Stimulated activated CD4-positive, alpha-beta T cell treated with anti-CD3 and anti-CD28 coated beads, TNF-alpha, amount 100 ng/mL, for 1 hour (primary cell): ENCODE data around the gene MAPK4.

ENCODE experiments used
- DNase-seq, 3 donors: peaks; one replicate each; pipeline ENCODE4 v3.0.0-alpha.2; 2020; ENCODE audit warnings: low read depth in 3 of 3, low spot score in 1 of 3

The MAPK4 gene

GRCh38 chr18:50651334-50651733 is 91.4 kb downstream of the MAPK4 start:
- DNase-seq = no peak

DNA sequence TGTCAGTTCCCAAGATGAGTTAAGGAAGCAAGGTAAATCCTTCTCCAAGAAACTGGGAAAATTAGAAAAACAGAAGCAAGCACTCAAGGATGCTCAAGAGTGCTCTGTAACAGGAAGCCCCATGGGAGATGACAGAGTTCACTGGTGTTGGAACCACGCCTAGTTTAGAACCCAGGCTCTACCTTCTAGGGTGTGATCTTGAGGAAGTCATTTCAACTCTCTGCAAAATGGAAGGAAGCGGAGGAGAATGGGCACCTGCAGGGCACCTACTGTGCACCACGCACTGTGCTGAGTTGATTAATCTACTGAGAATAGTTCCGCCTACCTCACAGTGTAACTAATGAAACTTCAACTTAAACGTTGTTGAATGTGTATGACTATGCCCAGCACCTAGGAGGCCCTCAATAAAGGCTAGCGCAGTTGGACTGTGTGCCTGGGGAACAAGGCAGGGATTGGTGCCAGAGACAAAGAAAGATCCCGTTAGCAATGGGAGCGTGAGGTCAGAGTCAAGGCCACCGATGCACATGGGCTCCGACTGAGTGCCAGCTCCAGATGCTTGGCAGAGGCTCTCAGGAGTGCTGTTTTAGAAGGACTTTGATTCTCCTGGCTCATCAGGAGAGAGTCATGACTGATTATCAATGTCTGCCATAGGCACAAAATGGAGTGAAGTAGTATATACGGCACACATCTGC is 93.7 kb downstream of the MAPK4 start:
- DNase-seq = no peak

DNA sequence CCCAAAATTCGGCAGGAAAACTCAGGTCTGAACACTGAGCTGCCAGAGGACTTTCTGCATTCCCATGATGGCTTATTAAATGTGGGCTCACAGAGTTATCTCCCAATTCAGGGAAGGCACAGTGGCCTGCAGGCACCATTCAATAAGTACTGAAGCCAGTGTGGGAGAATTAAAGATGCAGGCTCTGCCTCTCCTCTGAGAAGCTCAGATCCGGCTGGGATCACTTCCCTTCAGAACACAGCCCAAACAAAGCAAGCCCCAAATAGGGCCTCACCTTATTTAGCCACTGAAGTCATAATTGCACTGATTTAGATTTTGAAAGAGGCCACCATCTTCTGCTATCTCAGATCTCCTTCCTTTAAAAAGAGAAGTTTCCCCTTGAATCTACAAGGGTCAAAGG is 94.3 kb downstream of the MAPK4 start:
- no peak for DNase-seq

GRCh38 chr18:50654658-50655550 is 95.0 kb downstream of the MAPK4 start:
- DNase-seq = no peak

DNA sequence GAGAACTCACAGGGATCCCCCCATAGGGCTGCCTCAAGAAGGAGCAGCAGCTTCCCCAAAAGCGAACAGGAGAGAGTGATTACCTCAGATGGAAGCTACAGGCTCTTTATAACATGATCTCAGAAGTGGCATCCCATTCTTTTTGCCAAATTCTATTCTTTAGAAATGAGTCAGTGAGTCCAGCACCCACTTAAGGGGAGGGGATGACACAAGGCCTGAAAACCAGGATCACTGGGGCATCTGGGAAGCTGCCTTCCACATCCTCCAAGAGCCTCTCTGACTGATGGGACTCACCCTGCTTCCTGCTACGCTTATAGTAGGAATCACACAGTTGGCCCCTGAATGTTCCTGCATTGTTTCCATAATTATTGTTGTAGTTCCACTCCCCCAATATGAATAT is 96.5 kb downstream of the MAPK4 start:
- DNase-seq = no peak

- no peak for DNase-seq
Observed at GRCh38 chr18:50656841-50657470, 97.1 kb downstream of the MAPK4 start.

- no peak for DNase-seq
Observed at GRCh38 chr18:50658601-50659000, 98.7 kb downstream of the MAPK4 start.

GRCh38 chr18:50659091-50660003 is 99.5 kb downstream of the MAPK4 start:
- DNase-seq = no peak

- no peak for DNase-seq
Observed at GRCh38 chr18:50661013-50661412, 101.1 kb downstream of the MAPK4 start.

DNA sequence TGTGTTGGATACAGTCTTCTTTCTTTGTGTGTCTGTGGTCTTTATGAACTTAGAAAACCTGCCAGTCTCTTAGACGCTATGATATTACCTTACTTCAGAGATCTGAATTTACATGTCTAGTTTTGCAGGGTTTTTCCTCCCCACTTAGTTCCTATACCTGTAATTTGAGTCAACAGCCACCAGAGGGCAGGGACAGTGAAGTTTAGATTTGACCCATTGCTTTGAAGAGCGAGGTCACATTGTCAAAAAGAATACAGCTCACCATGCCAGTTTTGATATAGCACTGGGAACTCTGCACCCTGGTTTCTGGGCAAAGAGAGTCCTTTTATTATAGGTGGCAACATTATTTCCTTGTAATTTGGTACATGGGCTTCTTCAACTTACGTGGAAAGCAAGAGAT is 102.3 kb downstream of the MAPK4 start:
- no peak for DNase-seq

- no peak for DNase-seq
Observed at GRCh38 chr18:50662775-50663383, 103.0 kb downstream of the MAPK4 start.

GRCh38 chr18:50663626-50664441 is 103.9 kb downstream of the MAPK4 start:
- no peak for DNase-seq

DNA sequence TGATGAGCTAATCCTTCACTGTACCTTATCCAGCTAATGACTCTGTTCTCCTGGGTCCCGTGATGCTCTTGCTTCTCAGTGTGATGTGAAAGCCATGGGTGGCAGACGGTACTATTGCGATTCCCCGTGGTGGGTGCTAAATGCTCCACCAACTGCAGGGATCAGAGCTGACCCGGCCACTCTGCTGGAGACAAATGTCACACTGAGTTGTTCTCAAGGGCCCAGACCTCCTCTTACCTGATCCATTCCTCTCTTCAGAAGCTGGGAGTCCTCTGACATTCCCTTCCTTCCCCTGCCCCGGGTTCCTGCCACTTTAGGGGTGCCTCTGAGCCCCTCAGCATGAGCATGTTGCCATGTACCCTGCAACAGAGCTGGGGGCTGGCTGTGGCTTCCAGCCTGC is 105.1 kb downstream of the MAPK4 start:
- DNase-seq = no peak

GRCh38 chr18:50665519-50665918 is 105.6 kb downstream of the MAPK4 start:
- DNase-seq = no peak

- no peak for DNase-seq
Observed at GRCh38 chr18:50666536-50666935, 106.6 kb downstream of the MAPK4 start.

DNA sequence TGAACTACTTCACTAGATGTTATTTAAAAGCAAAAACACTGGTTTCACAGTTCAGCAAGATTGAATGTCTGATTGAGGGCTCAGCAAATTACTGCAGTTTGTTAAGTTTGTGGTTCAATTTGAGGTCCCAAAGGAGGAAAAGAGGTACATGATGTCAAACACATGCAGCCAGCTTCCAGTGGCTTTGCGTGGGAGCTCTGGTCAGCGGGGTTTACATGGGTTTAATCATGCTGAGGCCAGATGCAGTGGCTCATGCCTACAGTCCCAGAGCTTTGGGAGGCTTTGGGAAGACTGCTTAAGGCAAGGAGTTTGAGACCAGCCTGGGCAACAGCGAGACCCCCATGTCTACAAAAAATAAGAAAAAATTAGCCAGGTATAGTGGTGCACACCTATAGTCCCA is 111.5 kb downstream of the MAPK4 start:
- no peak for DNase-seq

GRCh38 chr18:50674307-50674980 is 114.6 kb downstream of the MAPK4 start:
- DNase-seq = no peak

DNA sequence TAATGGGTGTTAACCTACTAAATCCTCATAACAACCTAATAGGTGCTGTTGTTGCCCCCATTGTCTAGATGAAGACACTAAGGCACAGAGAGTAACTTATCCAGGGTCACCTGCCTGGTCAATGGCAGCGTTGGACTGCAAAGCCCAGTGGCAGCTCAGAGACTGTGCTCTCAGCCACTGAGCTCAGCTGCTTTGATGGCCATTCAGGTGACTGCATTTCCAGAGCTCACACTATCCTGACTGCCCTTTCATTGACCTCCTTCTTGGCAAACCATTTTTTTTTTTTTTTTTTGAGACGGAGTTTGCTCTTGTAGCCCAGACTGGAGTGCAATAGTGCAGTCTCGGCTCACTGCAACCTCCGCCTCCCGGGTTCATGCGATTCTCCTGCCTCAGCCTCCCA is 115.2 kb downstream of the MAPK4 start:
- no peak for DNase-seq

DNA sequence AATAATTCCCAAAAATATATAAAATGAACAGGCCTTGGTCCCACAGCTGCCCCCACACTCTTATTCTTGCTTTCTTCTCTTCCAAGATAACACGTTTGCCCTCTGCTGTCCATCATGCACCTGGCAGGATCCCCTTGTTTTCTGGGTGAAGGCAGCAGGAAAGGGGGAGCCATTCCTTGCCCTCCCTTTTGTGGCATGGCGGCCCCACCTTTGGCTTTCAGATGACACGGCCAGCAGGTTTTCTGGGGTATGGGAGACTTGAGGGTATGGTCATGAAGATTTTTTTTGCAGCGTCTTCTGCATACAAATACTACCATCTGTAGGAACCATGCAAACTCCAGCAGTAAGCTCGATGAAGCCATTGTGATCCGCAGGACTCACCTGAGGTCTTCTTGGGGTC is 118.8 kb downstream of the MAPK4 start:
- no peak for DNase-seq
